Transverse colon (tissue), 4 donors: ENCODE results near the gene GPR39. TPM values are rescaled to one million over a fixed set of nuclear protein-coding genes. Genes with fewer than 3 reads are reported as not detected.

Experiments used
- DNase-seq: peaks from one replicate; pipeline ENCODE4 v3.0.0-alpha.2; 2019
- H3K27ac ChIP-seq, 4 donors: fragments of 200-600 bp; sonication (generic); 2 replicates each; pipeline ENCODE4 v1.5.1; 2016 to 2018; ENCODE audit warnings: inconsistent platforms in 4 of 4
- H3K27me3 ChIP-seq: fragments of 200-600 bp; sonication (generic); 2 replicates; pipeline ENCODE4 v1.5.1; 2017; ENCODE audit warnings: inconsistent platforms
- H3K36me3 ChIP-seq, 4 donors: fragments of 200-600 bp; sonication (generic); 2 replicates each; pipeline ENCODE4 v1.5.1; 2017 to 2019; ENCODE audit warnings: inconsistent platforms in 4 of 4
- H3K4me1 ChIP-seq, 4 donors: fragments of 200-600 bp; sonication (generic); 2 replicates each; pipeline ENCODE4 v1.5.1; 2017 to 2020; ENCODE audit warnings: inconsistent platforms in 4 of 4
- H3K4me3 ChIP-seq, 4 donors: fragments of 200-600 bp; sonication (generic); 1 replicate in 1 of 4; 2 replicates in 3 of 4; pipeline versions ENCODE4 v1.5.1 to v1.6.1; 2017 to 2019; ENCODE audit warnings: inconsistent platforms in 4 of 4
- H3K9me3 ChIP-seq, 2 donors: fragments of 200-600 bp; sonication (generic); 2 replicates each; pipeline ENCODE4 v1.5.1; 2017 to 2019; ENCODE audit warnings: inconsistent platforms in 2 of 2
- CTCF ChIP-seq, 5 experiments: fragments of 200-600 bp in 3 of 5; fragments of 450-650 bp in 2 of 5; sonication (generic) in 3 of 5; IDR thresholded peaks; 1 replicate in 2 of 5; 2 replicates in 3 of 5; pipeline ENCODE4 v1.5.1; 2016 to 2017; ENCODE audit warnings: antibody characterized with exemption in 5 of 5, inconsistent platforms in 3 of 5, mild to moderate bottlenecking in 2 of 5, moderate library complexity in 1 of 5
- EP300 ChIP-seq: sonication (generic); formaldehyde crosslinking; IDR thresholded peaks from one replicate; pipeline ENCODE4 v1.6.1; 2017; ENCODE audit warnings: antibody characterized with exemption, low read depth
- POLR2A ChIP-seq: fragments of 450-650 bp; IDR thresholded peaks from one replicate; pipeline ENCODE4 v1.6.1; 2016; ENCODE audit warnings: antibody characterized with exemption, mild to moderate bottlenecking, moderate library complexity
- POLR2AphosphoS5 ChIP-seq, 3 donors: sonication (generic); formaldehyde crosslinking; IDR thresholded peaks; one replicate each; pipeline ENCODE4 v1.6.1; 2016; ENCODE audit warnings: antibody characterized with exemption in 3 of 3
- WGBS, 2 donors: methylation state at CpG; one replicate each; pipeline ENCODE4 v1.1.5; 2018; ENCODE audit warnings: low coverage in 1 of 2; 5-methylcytosine and 5-hydroxymethylcytosine counted together
- in situ Hi-C, 4 donors: fragments of 200-750 bp; cut with MboI; loops; one replicate each; pipeline versions ENCODE4 v1.15.0 to v1.15.1; 2017; ENCODE audit warnings: low sequenced_read_pairs in 3 of 4, low pct_ligation_motif_present in 1 of 4, low pct_unique_long_range_greater_than_20kb in 1 of 4
- intact Hi-C: fragments of 100-400 bp; cut with DNase I; formaldehyde crosslinking; loops from one replicate; pipeline ENCODE4 v1.15.1; 2023; ENCODE audit warnings: low total_unique reads
- total RNA-seq, 4 donors: library from RNA; depleted of rRNA; stranded (reverse); fragments of >200 nt; gene quantifications; one replicate each; pipeline ENCODE4 v1.1.0, GENCODE V29; 2016

Gene GPR39
- total RNA-seq, 4 donors from 2014 or later = 26.3 to 85.3 (median 39.6) TPM

DNA sequence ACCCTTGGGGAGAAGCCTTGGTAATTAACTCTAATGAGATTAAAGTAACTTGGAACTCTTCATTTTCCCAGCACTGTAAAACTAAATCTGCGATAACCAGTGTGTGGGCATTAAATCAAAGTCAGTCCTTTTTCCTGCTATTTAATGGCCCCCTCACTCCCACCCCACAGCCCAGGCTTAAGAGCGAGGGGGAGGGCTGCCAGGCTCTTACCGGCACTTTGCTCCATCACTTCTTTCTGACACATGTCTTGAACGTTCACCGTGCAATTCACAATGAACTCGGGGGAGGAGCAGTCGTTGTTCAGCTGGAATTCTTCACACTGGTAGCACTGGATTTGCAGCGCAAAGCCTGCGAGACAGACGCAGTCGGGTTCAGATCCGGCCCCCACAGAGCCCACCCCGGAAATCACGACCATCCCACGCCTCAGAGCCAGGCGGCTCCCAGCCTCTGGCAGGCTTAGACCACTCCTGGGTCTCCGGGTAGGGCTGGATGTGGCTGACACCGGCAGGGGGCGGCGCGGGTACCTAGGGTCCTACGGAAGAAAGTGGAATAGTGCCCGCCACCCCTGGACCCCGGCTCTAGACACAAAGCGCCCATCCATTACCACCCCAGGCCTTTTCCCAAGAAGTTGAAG lies 251.7 kb downstream of the GPR39 start:
- peaks cover 8 to 33% (median 23%) of the 10 kb centered on the region in 4 donors for H3K4me1 ChIP-seq
- no peak overlapping the region for H3K27ac ChIP-seq
- no peaks in the 10 kb centered on the region for H3K9me3 ChIP-seq
- 13 to 63% methylated on average over 1 to 25 of the region's 25 CpGs for WGBS, 2 donors
- in situ Hi-C loops = loop anchor here in 1 of 4 donors (25.0 kb wide), 1 partner anchor 494 kb away; no protein-coding TSS in a partner anchor
- no peak for DNase-seq
- no peaks in the 10 kb centered on the region for H3K36me3 ChIP-seq
- no peak overlapping the region for H3K4me3 ChIP-seq
- intact Hi-C loops = no loop called here
- H3K27me3 ChIP-seq = peaks cover 50% of the 10 kb centered on the region
- no peak for TF ChIP-seq EP300
- TF ChIP-seq POLR2A = no peak
- TF ChIP-seq POLR2AphosphoS5 (IDR thresholded peaks at IDR 0.05) = no peak
- TF ChIP-seq CTCF (IDR thresholded peaks at IDR 0.05) = no peak

- Histone ChIP-seq H3K4me3 (peak overlapping the region; percentile 5 to 61 (median 24)), H3K27ac (no peak overlapping the region), H3K4me1 (peaks cover 8 to 33% (median 23%) of the 10 kb centered on the region in 4 donors), H3K36me3 (no peaks in the 10 kb centered on the region), H3K27me3 (peaks cover 50% of the 10 kb centered on the region), H3K9me3 (no peaks in the 10 kb centered on the region)
- WGBS, 2 donors = 0 to 9% methylated on average over 1 to 57 of the region's 80 CpGs
- TF ChIP-seq POLR2A (no peak), POLR2AphosphoS5 (IDR thresholded peaks at IDR 0.05) (no peak), EP300 (no peak), CTCF (IDR thresholded peaks at IDR 0.05) (no peak)
- no peak for DNase-seq
- in situ Hi-C loops = loop anchor here in 1 of 4 donors (25.0 kb wide), 1 partner anchor 493 kb away; no protein-coding TSS in a partner anchor
- intact Hi-C loops = no loop called here
Observed at GRCh38 chr2:132668987-132669907, 252.6 kb downstream of the GPR39 start.

DNA sequence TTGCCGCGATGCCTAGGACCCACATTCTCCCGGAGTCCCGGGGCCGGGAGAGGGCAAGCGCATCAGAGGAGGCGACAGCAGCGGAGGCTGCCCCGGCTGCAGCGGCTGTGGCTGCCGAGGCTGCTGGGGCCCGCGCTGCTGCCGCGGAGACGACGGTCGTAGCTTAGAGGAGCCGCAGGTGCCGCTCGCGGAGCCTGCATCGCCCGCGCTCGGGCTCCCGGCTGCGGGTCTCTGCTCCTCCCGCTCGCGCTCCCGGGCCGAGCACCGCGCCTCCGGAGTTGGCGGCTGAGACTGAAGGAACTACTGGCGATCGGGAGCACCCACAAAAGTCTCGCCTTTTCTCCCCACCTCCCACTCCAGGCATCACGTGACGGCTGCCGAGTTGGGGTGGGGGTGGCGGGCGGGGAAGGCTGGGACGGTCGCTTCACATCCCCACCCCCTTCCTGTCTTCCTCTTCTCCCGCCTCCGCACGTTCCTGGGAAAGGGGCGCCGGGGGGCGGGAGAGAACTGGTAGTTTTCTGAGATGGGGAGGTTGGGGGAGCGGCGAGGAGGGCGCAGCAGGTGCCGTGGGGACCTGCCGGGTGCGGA lies 253.4 kb downstream of the GPR39 start, which contains the start of gene LYPD1:
TSS of gene LYPD1 (minus strand) at position 298 of the 588 bp plus-strand sequence. CDS start at position 25, 273 bp downstream.
- intact Hi-C loops = no loop called here
- Histone ChIP-seq H3K36me3 (no peaks in the 10 kb centered on the region), H3K4me1 (peaks cover 8 to 33% (median 23%) of the 10 kb centered on the region in 4 donors), H3K9me3 (no peaks in the 10 kb centered on the region), H3K27ac (no peak within 1 kb of the TSS), H3K4me3 (peak within 1 kb of the TSS; percentile 20 to 61 (median 24)), H3K27me3 (peaks cover 50% of the 10 kb centered on the region)
- DNase-seq = no peak
- WGBS, 2 donors = 6% methylated on average over 31 of the region's 59 CpGs; no CpG with 5 or more reads in 1 of the 2 donors
- TF ChIP-seq POLR2AphosphoS5 (IDR thresholded peaks at IDR 0.05) (no peak), CTCF (IDR thresholded peaks at IDR 0.05) (no peak), POLR2A (no peak), EP300 (no peak)
- in situ Hi-C loops = loop anchor here in 1 of 4 donors (25.0 kb wide), 1 partner anchor 492 kb away; no protein-coding TSS in a partner anchor
